Smooth muscle cell (in vitro differentiated cells): ENCODE measurements around the gene SMG6. TPM values are rescaled to one million over a fixed set of nuclear protein-coding genes. Genes with fewer than 3 reads are reported as not detected.

Source experiments
- DNase-seq: peaks from one replicate; lab custom pipeline; 2025; ENCODE audit not compliant: unreplicated experiment; lab: John Stamatoyannopoulos, UW
- H2AFZ ChIP-seq: fragments of 200-600 bp; sonication (generic); 2 replicates; pipeline ENCODE4 v1.6.0; 2016; ENCODE audit warnings: antibody characterized with exemption, low read depth, mild to moderate bottlenecking
- H3F3A ChIP-seq: fragments of 200-600 bp; sonication (generic); 2 replicates; pipeline ENCODE4 v1.6.0; 2017; ENCODE audit warnings: antibody characterized with exemption, low read depth
- H3K27ac ChIP-seq: fragments of 200-600 bp; sonication (generic); 2 replicates; pipeline ENCODE4 v1.5.1; 2016; ENCODE audit warnings: low read depth, mild to moderate bottlenecking
- H3K27me3 ChIP-seq: fragments of 200-600 bp; sonication (generic); 2 replicates; pipeline ENCODE4 v1.6.1; 2016; ENCODE audit warnings: low read depth, mild to moderate bottlenecking
- H3K36me3 ChIP-seq: fragments of 200-600 bp; sonication (generic); 2 replicates; pipeline ENCODE4 v1.5.1; 2016; ENCODE audit warnings: low read depth
- H3K4me1 ChIP-seq: fragments of 200-600 bp; sonication (generic); 2 replicates; pipeline ENCODE4 v1.5.1; 2016; ENCODE audit warnings: low read depth
- H3K4me2 ChIP-seq: fragments of 200-600 bp; sonication (generic); 2 replicates; pipeline ENCODE4 v1.6.0; 2016; ENCODE audit warnings: mild to moderate bottlenecking
- H3K4me3 ChIP-seq: fragments of 200-600 bp; sonication (generic); 2 replicates; pipeline ENCODE4 v1.5.1; 2016; ENCODE audit warnings: mild to moderate bottlenecking
- H3K79me2 ChIP-seq: fragments of 200-600 bp; sonication (generic); 2 replicates; pipeline ENCODE4 v1.6.0; 2016; ENCODE audit warnings: low read depth, mild to moderate bottlenecking
- H3K9ac ChIP-seq: fragments of 200-600 bp; sonication (generic); 2 replicates; pipeline ENCODE4 v1.6.0; 2016; ENCODE audit warnings: low read depth
- H3K9me3 ChIP-seq: fragments of 200-600 bp; sonication (generic); replicated peaks from 2 replicates; pipeline ENCODE4 v1.5.1; 2016; ENCODE audit warnings: low read depth
- H4K20me1 ChIP-seq: fragments of 200-600 bp; sonication (generic); 2 replicates; pipeline ENCODE4 v1.6.0; 2016; ENCODE audit warnings: low read depth
- WGBS: methylation state at CpG from one replicate; pipeline ENCODE4 v1.1.7; 2016; ENCODE audit warnings: low lambda C conversion rate; 5-methylcytosine and 5-hydroxymethylcytosine counted together
- polyA plus RNA-seq: library from polyadenylated mRNA; unstranded; fragments of >200 nt; fragmentation: Nextera tagmentation; extraction: Ambion mirVana; gene quantifications from 2 replicates; pipeline ENCODE4 v1.2.1, GENCODE V29; 2016
- total RNA-seq: library from RNA; depleted of rRNA; stranded (reverse); fragments of >200 nt; gene quantifications from 2 replicates; pipeline ENCODE4 v1.2.3, GENCODE V29; 2014
- TF ChIP-seq, protein P1 (sequence below): fragments of 200-600 bp; sonication (generic); IDR thresholded peaks from 2 replicates; pipeline ENCODE4 v1.5.1; 2017; ENCODE audit warnings: borderline replicate concordance, mild to moderate bottlenecking, antibody characterized with exemption; ENCODE audit not compliant: insufficient read depth, poor library complexity, severe bottlenecking

The SMG6 gene
- total and polyA plus RNA-seq, 2 experiments from 2014 or later: 10.6 to 21.4 TPM

DNA sequence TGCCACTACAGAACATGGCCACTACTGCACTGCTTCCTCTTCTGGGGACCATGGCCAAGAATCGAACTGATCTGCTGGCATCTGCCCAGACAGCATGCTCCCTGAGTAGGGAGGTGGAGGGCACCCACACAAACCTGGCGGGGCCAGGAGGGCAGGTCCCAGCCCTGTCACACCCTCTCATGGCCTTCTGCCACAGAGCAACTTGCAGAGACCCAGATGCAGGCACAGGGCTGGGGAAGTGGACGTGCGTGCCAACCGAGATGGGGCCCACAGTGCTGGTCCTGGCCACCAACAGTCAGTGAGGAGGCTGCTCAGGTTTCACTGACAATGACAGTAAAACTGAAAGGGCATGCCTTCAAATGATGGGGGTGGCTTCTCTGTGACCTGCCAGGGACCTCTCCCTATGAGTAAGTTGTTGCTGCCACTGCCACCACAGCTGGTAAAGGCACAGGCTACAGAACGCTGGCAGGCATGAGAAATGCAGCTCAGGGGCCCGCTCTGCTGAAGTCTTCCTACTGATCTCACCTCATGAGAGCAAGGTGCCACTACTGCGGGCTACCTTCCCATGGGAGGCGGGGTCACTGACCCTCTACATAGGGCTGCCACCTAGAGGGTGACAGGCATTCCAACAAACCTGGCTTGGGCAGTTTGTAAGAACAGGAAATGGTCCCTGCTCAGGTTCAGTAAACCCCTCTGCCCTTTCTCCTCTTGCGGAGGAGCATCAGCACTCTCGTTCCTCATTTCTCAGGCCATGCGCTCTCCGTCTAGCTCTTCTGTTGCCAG lies 233.2 kb downstream of the SMG6 start:
- Histone ChIP-seq H3K36me3 (no peaks in the 10 kb centered on the region), H4K20me1 (no peaks in the 10 kb centered on the region), H3K27ac (no peak overlapping the region), H3K4me2 (no peak overlapping the region), H3K27me3 (no peaks in the 10 kb centered on the region), H3K4me3 (no peak overlapping the region), H2AFZ (no peak overlapping the region), H3F3A (peaks cover 15% of the 10 kb centered on the region), H3K9ac (no peak overlapping the region), H3K4me1 (peaks cover 8% of the 10 kb centered on the region), H3K9me3 (no peaks in the 10 kb centered on the region), H3K79me2 (no peaks in the 10 kb centered on the region)
- no peak for DNase-seq
- TF ChIP-seq, protein P1, sequence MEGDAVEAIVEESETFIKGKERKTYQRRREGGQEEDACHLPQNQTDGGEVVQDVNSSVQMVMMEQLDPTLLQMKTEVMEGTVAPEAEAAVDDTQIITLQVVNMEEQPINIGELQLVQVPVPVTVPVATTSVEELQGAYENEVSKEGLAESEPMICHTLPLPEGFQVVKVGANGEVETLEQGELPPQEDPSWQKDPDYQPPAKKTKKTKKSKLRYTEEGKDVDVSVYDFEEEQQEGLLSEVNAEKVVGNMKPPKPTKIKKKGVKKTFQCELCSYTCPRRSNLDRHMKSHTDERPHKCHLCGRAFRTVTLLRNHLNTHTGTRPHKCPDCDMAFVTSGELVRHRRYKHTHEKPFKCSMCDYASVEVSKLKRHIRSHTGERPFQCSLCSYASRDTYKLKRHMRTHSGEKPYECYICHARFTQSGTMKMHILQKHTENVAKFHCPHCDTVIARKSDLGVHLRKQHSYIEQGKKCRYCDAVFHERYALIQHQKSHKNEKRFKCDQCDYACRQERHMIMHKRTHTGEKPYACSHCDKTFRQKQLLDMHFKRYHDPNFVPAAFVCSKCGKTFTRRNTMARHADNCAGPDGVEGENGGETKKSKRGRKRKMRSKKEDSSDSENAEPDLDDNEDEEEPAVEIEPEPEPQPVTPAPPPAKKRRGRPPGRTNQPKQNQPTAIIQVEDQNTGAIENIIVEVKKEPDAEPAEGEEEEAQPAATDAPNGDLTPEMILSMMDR: no peak
- 94% methylated on average over 13 of the region's 13 CpGs for WGBS

DNA sequence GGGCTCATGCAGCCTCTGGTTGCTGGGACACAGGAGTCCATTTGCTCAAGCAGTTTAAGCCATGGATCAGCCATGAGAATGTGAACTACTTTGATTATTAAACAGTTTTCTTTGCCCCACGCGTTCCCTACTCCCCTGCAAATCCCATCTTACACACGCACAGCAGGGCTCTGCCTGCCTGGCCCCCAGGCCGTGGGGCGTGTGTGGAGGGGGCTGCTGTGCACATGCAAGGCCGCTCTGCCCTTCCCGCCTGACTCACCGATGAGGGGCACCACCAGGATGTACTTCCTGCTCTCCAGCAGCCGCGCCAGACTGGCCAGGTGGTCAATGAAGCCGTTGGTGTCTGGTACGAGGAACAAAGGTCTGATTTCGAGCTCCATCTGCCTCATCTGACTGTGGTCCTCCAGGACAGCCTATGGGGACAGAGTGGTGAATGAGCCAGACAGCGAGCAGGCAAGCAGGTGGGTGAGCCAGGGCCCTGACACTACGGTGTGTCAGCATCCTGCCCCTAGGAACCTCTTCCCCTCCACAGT lies 235.0 kb downstream of the SMG6 start:
- H3K4me1 ChIP-seq: peaks cover 8% of the 10 kb centered on the region

DNA sequence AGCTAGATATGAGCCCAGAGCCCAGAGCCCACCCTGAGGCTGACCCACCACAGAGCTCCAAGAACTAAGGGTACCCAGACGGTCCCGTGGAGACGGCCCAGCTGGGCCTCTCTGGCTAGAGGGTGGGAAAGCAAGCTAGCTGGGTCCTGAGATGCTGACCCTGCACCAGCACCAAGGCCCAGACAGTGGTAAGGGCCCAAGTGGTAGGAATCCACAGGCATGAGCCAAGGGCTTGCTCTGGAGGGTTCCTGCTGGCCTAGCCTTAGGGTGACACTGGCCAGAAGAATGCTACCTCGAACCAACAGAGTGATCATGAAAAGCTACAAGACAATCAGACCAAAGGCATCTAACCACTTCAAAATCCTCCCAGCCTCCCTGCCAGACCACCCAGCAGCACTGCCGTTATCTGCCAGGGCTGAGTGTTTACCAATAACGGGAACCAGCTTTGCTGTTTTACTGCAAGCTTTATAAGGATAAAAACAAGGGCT lies 235.5 kb downstream of the SMG6 start:
- peak; percentile 42 for DNase-seq
- H3K4me1 ChIP-seq: peaks cover 13% of the 10 kb centered on the region
- no peaks in the 10 kb centered on the region for H3K79me2 ChIP-seq
- H3K27ac ChIP-seq: peak overlapping the region; percentile 94
- no peak overlapping the region for H3K4me3 ChIP-seq
- H3K9ac ChIP-seq: peak overlapping the region; percentile 73
- H3K36me3 ChIP-seq: no peaks in the 10 kb centered on the region
- H3K27me3 ChIP-seq: no peaks in the 10 kb centered on the region
- no peak overlapping the region for H2AFZ ChIP-seq
- TF ChIP-seq, protein P1: peak; percentile 34
- H3K4me2 ChIP-seq: peak overlapping the region; percentile 48
- H3F3A ChIP-seq: peaks cover 20% of the 10 kb centered on the region
- no peaks in the 10 kb centered on the region for H3K9me3 ChIP-seq
- no peaks in the 10 kb centered on the region for H4K20me1 ChIP-seq
- WGBS: 35% methylated on average over 6 of the region's 6 CpGs

More for the DNA sequence above, 235.0 kb downstream of the SMG6 start:
- Histone ChIP-seq H4K20me1 (no peaks in the 10 kb centered on the region), H3K36me3 (no peaks in the 10 kb centered on the region), H3K9me3 (no peaks in the 10 kb centered on the region), H3K79me2 (no peaks in the 10 kb centered on the region), H2AFZ (no peak overlapping the region), H3K27ac (peak overlapping the region; percentile 94), H3K9ac (peak overlapping the region; percentile 50), H3F3A (peaks cover 15% of the 10 kb centered on the region), H3K4me3 (no peak overlapping the region), H3K4me2 (peak overlapping the region; percentile 11), H3K27me3 (no peaks in the 10 kb centered on the region)
- TF ChIP-seq, protein P1: no peak
- WGBS: 20% methylated on average over 15 of the region's 15 CpGs
- peak; percentile 42 for DNase-seq
